Sigmoid colon (tissue), 4 donors: ENCODE measurements around the gene C7orf33.

Experiments
- POLR2A ChIP-seq, 2 donors: fragments of 450-650 bp; IDR thresholded peaks; one replicate each; pipeline ENCODE4 v1.6.1; 2016; ENCODE audit warnings: antibody characterized with exemption in 2 of 2, mild to moderate bottlenecking in 2 of 2, moderate library complexity in 2 of 2
- POLR2AphosphoS5 ChIP-seq, 4 donors: sonication (generic); formaldehyde crosslinking; IDR thresholded peaks; one replicate each; pipeline ENCODE4 v1.6.1; 2017; ENCODE audit warnings: antibody characterized with exemption in 4 of 4
- TF ChIP-seq, protein P1 (sequence below), 4 experiments: fragments of 450-650 bp in 3 of 4; fragments of 200-600 bp in 1 of 4; IDR thresholded peaks; one replicate each; pipeline ENCODE4 v1.5.1; 2016 to 2019; ENCODE audit warnings: antibody characterized with exemption in 4 of 4, mild to moderate bottlenecking in 3 of 4, moderate library complexity in 2 of 4

DNA sequence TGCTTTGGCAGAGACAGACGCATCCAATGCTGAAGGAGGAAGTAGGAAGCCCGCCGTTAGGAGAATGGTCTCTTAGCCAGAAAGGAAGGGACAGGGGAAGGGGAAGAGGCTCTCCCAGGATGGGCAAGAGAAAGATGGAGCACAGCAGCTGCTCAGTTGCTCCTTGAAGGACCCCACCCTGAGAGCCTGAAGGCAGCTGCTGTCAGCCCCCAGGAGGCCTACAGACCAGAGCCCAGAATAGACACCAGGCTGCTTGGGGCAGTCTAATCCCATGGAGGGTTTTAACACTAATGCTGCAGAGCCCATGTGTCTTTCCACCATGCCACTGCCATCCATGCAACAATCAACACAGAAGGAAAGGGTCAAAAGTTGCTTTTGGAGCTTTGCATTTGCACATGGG is 3.5 kb upstream of the C7orf33 start:
- TF ChIP-seq POLR2A (IDR thresholded peaks at IDR 0.05) = no peak
- TF ChIP-seq, protein P1, sequence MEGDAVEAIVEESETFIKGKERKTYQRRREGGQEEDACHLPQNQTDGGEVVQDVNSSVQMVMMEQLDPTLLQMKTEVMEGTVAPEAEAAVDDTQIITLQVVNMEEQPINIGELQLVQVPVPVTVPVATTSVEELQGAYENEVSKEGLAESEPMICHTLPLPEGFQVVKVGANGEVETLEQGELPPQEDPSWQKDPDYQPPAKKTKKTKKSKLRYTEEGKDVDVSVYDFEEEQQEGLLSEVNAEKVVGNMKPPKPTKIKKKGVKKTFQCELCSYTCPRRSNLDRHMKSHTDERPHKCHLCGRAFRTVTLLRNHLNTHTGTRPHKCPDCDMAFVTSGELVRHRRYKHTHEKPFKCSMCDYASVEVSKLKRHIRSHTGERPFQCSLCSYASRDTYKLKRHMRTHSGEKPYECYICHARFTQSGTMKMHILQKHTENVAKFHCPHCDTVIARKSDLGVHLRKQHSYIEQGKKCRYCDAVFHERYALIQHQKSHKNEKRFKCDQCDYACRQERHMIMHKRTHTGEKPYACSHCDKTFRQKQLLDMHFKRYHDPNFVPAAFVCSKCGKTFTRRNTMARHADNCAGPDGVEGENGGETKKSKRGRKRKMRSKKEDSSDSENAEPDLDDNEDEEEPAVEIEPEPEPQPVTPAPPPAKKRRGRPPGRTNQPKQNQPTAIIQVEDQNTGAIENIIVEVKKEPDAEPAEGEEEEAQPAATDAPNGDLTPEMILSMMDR (IDR thresholded peaks at IDR 0.05) = no peak
- TF ChIP-seq POLR2AphosphoS5 (IDR thresholded peaks at IDR 0.05) = no peak
